Measurements from ENCODE around the gene PARD6B. TPM values are rescaled to one million over a fixed set of nuclear protein-coding genes. Genes with fewer than 3 reads are reported as not detected.
A peak's percentile ranks its signal among the peaks of the same experiment; 100 is the strongest.

The PARD6B gene
- total and polyA plus RNA-seq, 10 donors = 0.97 to 7.5 (median 4.1) TPM

DNA sequence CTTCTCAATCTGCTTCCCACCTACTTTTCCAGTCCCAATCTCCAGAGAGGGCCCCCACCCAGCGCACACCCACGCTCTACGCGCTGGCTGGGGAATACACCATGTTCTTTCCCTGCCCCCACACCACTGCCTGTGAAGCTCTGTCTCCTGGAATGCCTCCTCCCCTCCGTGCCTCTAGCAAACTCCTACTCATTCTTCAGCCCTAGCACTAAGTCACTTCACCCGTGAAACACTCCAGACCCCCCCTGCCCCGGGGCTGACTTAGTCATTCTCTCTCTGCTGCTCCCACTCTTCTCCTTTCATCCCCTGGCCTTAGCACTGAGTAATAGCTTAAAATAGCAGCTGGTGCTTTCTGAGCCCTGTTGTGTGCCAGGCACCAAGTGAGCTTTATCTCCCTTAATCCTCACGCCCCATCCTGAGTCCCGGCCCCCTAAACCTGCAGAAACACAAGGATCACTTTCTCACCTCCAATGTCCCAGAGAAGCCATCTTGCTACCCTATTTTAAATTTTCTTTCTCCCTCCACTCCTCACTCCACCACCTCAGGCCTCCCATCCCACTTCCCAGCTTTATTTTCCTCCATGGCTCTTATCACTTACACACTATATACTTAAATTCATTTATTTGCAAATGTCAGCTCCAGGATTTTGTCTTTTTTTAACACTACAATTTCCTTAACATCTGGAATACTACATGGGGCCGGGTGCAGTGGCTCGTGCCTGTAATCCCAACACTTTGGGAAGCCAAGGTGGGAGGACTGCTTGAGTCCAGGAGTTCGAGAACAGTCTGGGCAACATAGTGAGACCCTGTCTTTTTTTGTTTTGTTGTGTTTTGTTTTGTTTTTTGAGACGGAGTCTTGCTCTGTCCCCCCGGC, 6.3 kb upstream of the PARD6B start:
- WGBS, 5 donors = 61 to 79% (median 71%) methylated on average over 14 of the region's 14 CpGs
- TF ChIP-seq POLR2AphosphoS5 (IDR thresholded peaks at IDR 0.05) = peak in 2 of 3 donors; percentile 50 to 74
- TF ChIP-seq, protein P1, sequence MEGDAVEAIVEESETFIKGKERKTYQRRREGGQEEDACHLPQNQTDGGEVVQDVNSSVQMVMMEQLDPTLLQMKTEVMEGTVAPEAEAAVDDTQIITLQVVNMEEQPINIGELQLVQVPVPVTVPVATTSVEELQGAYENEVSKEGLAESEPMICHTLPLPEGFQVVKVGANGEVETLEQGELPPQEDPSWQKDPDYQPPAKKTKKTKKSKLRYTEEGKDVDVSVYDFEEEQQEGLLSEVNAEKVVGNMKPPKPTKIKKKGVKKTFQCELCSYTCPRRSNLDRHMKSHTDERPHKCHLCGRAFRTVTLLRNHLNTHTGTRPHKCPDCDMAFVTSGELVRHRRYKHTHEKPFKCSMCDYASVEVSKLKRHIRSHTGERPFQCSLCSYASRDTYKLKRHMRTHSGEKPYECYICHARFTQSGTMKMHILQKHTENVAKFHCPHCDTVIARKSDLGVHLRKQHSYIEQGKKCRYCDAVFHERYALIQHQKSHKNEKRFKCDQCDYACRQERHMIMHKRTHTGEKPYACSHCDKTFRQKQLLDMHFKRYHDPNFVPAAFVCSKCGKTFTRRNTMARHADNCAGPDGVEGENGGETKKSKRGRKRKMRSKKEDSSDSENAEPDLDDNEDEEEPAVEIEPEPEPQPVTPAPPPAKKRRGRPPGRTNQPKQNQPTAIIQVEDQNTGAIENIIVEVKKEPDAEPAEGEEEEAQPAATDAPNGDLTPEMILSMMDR (IDR thresholded peaks at IDR 0.05 in 8 of 11, conservative IDR thresholded peaks at IDR 0.05 in 3 of 11) = no peak
- no peak for TF ChIP-seq POLR2A (IDR thresholded peaks at IDR 0.05)
- no peaks in the 10 kb centered on the region for H3K9me3 ChIP-seq
- H3K27me3 ChIP-seq (replicated peaks in 1 of 7) = no peaks in the 10 kb centered on the region
- H3K27ac ChIP-seq = peak overlapping the region in 7 of 8 donors; percentile 26 to 79 (median 59)
- intact Hi-C loops (cut with DNase I; ENCODE audit: low total_unique reads) = no loop called here
- H3K36me3 ChIP-seq = no peaks in the 10 kb centered on the region
- no peak overlapping the region for H3K4me3 ChIP-seq
- peaks cover 0 to 31% (median 1%) of the 10 kb centered on the region in 6 donors for H3K4me1 ChIP-seq
- DNase-seq = peak; percentile 74

GRCh38 chr20:50725724-50726005, 5.7 kb upstream of the PARD6B start:
- no peak for DNase-seq
- H3K27ac ChIP-seq = peak overlapping the region in 7 of 8 donors; percentile 3 to 72 (median 51)
- H3K4me1 ChIP-seq = peaks cover 0 to 37% (median 7%) of the 10 kb centered on the region in 6 donors
- no peak overlapping the region for H3K4me3 ChIP-seq
- WGBS, 5 donors = 89 to 95% (median 90%) methylated on average over 10 of the region's 10 CpGs
- no peak for TF ChIP-seq POLR2AphosphoS5 (IDR thresholded peaks at IDR 0.05)
- TF ChIP-seq, protein P1 (IDR thresholded peaks at IDR 0.05 in 8 of 11, conservative IDR thresholded peaks at IDR 0.05 in 3 of 11) = no peak
- TF ChIP-seq POLR2A (IDR thresholded peaks at IDR 0.05) = no peak
- H3K27me3 ChIP-seq (replicated peaks in 1 of 7) = no peaks in the 10 kb centered on the region
- H3K9me3 ChIP-seq = no peaks in the 10 kb centered on the region
- intact Hi-C loops (cut with DNase I; ENCODE audit: low total_unique reads) = no loop called here
- no peaks in the 10 kb centered on the region for H3K36me3 ChIP-seq

DNA sequence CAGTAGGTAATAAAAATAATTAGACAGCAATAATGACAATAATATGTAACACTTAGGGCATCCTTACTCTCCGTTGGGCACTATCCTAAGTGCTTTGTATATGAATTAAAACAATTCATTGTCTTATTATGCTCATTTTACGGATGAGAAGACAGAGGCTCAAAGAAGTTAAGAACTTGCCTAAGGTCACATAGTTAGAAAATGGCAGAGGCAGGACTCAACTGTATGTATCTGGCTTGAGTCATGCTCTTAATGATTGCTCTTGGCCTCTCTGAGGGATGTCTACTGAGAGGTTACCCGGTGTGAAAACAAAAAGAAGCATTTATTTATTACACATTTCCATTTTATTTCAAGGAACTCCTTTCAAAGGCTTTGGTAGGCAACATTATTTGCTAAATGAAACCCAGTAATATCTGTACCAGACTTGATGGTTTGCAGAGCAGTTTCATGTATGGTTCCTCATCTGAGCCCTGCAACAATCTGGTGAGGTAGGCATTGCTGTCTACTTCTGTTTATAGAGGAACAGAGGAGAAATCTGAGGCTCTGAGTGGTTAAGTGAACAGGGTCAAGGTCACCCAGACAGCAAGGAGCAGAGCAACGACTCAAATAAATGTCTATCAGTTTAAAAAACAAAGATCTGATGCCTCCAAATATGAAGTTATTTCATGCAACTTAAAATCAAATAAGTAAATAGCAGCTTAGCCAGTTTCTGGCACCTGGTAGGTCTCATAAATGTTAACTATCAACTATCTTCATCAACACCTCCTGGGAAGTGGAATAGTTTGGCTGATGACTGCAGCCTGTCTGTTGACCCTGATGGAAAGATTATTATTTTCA, 4.2 kb upstream of the PARD6B start:
- no peak for DNase-seq

More for the DNA sequence above, 4.2 kb upstream of the PARD6B start:
- 66 to 83% (median 79%) methylated on average over 4 of the region's 4 CpGs for WGBS, 5 donors
- H3K27ac ChIP-seq = peak overlapping the region in 1 of 8 donors; percentile 13
- intact Hi-C loops (cut with DNase I; ENCODE audit: low total_unique reads) = no loop called here
- no peaks in the 10 kb centered on the region for H3K36me3 ChIP-seq
- peaks cover 2 to 45% (median 17%) of the 10 kb centered on the region in 6 donors for H3K4me1 ChIP-seq
- H3K4me3 ChIP-seq = no peak overlapping the region
- TF ChIP-seq POLR2A (IDR thresholded peaks at IDR 0.05) (no peak), POLR2AphosphoS5 (IDR thresholded peaks at IDR 0.05) (no peak)
- TF ChIP-seq, protein P1 (IDR thresholded peaks at IDR 0.05 in 8 of 11, conservative IDR thresholded peaks at IDR 0.05 in 3 of 11) = no peak
- no peaks in the 10 kb centered on the region for H3K9me3 ChIP-seq
- H3K27me3 ChIP-seq (replicated peaks in 1 of 7) = no peaks in the 10 kb centered on the region

Data from spleen (tissue), 11 donors.